B cell (primary cell): ENCODE results near the gene MYRFL.

Source experiments
- CTCF ChIP-seq: fragments of 200-600 bp; IDR thresholded peaks from one replicate; pipeline ENCODE4 v1.8.0; 2022; ENCODE audit warnings: antibody characterized with exemption, mild to moderate bottlenecking
- EZH2 ChIP-seq: IDR thresholded peaks from 2 replicates; pipeline ENCODE4 v1.6.1; 2012; ENCODE audit warnings: borderline replicate concordance, low read depth, mild to moderate bottlenecking, moderate library complexity, low read length; ENCODE audit not compliant: insufficient read depth, poor library complexity, severe bottlenecking

- TF ChIP-seq CTCF (no peak), EZH2 (no peak)
Measured at GRCh38 chr12:69884386-69884785, 59.4 kb downstream of the MYRFL start.
